Neural cell (in vitro differentiated cells): Measurements from ENCODE around the gene PYGO2.

Experiments
- EP300 ChIP-seq: fragments of 450-650 bp; conservative IDR thresholded peaks from 2 replicates; pipeline ENCODE4 v1.6.1; 2014; ENCODE audit warnings: antibody characterized with exemption, mild to moderate bottlenecking, moderate library complexity; ENCODE audit not compliant: poor library complexity, severe bottlenecking
- EZH2 ChIP-seq: fragments of 200-600, 300-800 bp; shearing (Covaris generic), sonication (generic); IDR thresholded peaks from 2 replicates; pipeline ENCODE4 v1.6.1; 2014; ENCODE audit warnings: antibody characterized with exemption, low read length, borderline replicate concordance, mild to moderate bottlenecking; ENCODE audit not compliant: insufficient read depth, poor library complexity, severe bottlenecking
- MXI1 ChIP-seq: fragments of 450-650 bp; conservative IDR thresholded peaks from 2 replicates; pipeline ENCODE4 v1.6.1; 2014; ENCODE audit warnings: antibody characterized with exemption, mild to moderate bottlenecking; ENCODE audit not compliant: poor library complexity, severe bottlenecking
- TF ChIP-seq, protein P1 (sequence below): IDR thresholded peaks from 2 replicates; pipeline ENCODE4 v1.6.1; 2012; ENCODE audit warnings: borderline replicate concordance
- TF ChIP-seq, protein P2 (sequence below): fragments of 450-650 bp; IDR thresholded peaks from 2 replicates; pipeline ENCODE4 v1.5.1; 2014; ENCODE audit warnings: antibody characterized with exemption, mild to moderate bottlenecking, moderate library complexity; ENCODE audit not compliant: poor library complexity, severe bottlenecking

DNA sequence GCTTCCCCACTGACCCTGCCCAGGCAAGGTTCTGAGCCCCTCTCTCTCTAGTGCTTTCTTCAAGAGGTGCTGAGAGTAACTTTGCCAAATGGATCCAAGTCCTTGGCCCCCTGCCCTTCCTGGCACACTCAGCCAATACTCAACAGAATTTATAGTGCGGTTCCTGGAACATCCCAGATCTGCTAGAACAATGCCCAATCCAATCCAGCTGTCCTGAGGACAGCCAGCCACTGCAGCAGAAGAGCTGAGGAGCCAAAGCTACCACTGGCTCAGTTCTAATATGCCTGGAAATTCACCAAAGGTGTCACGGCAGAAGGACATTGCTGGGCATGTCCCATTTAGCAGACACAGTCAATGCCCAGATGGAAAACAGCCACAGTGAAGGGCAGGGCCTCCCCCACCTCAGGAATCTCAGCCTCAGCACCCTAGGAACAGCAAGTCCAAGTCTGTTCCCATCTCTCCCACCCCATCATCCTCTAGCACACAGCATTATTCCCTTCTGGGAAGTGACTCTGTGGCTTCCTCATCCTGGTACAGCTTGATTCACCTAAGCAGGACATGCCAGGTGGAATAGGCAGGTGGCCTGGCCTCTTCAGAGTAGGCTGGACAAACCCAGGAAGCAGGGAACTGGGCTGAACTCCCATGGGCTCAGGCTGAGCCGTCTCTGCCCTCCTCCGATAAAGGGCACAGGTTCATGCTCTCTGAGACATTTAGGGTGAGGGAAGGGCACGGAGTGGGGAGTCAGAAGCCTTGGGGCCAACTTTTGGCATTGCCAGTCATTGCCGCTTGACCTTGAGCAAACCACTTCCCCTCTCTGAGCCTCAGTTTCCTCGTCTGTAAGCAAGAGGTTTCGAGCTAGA is 49.7 kb downstream of the PYGO2 start:
- no peak for TF ChIP-seq EP300
- TF ChIP-seq, protein P1, sequence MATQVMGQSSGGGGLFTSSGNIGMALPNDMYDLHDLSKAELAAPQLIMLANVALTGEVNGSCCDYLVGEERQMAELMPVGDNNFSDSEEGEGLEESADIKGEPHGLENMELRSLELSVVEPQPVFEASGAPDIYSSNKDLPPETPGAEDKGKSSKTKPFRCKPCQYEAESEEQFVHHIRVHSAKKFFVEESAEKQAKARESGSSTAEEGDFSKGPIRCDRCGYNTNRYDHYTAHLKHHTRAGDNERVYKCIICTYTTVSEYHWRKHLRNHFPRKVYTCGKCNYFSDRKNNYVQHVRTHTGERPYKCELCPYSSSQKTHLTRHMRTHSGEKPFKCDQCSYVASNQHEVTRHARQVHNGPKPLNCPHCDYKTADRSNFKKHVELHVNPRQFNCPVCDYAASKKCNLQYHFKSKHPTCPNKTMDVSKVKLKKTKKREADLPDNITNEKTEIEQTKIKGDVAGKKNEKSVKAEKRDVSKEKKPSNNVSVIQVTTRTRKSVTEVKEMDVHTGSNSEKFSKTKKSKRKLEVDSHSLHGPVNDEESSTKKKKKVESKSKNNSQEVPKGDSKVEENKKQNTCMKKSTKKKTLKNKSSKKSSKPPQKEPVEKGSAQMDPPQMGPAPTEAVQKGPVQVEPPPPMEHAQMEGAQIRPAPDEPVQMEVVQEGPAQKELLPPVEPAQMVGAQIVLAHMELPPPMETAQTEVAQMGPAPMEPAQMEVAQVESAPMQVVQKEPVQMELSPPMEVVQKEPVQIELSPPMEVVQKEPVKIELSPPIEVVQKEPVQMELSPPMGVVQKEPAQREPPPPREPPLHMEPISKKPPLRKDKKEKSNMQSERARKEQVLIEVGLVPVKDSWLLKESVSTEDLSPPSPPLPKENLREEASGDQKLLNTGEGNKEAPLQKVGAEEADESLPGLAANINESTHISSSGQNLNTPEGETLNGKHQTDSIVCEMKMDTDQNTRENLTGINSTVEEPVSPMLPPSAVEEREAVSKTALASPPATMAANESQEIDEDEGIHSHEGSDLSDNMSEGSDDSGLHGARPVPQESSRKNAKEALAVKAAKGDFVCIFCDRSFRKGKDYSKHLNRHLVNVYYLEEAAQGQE = no peak
- no peak for TF ChIP-seq EZH2
- TF ChIP-seq, protein P2, sequence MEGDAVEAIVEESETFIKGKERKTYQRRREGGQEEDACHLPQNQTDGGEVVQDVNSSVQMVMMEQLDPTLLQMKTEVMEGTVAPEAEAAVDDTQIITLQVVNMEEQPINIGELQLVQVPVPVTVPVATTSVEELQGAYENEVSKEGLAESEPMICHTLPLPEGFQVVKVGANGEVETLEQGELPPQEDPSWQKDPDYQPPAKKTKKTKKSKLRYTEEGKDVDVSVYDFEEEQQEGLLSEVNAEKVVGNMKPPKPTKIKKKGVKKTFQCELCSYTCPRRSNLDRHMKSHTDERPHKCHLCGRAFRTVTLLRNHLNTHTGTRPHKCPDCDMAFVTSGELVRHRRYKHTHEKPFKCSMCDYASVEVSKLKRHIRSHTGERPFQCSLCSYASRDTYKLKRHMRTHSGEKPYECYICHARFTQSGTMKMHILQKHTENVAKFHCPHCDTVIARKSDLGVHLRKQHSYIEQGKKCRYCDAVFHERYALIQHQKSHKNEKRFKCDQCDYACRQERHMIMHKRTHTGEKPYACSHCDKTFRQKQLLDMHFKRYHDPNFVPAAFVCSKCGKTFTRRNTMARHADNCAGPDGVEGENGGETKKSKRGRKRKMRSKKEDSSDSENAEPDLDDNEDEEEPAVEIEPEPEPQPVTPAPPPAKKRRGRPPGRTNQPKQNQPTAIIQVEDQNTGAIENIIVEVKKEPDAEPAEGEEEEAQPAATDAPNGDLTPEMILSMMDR = no peak
- no peak for TF ChIP-seq MXI1
